Osteoblast (primary cell): Measurements from ENCODE around the gene RTL1. TPM values are rescaled to one million over a fixed set of nuclear protein-coding genes. Genes with fewer than 3 reads are reported as not detected.

Source experiments
- DNase-seq: peaks from one replicate; pipeline ENCODE4 v3.0.0; 2011; ENCODE audit warnings: low spot score, mixed read lengths; ENCODE audit not compliant: insufficient read length; ENCODE audit errors: missing footprints
- H2AFZ ChIP-seq: 2 replicates; pipeline ENCODE4 v1.6.0; 2011; ENCODE audit warnings: mild to moderate bottlenecking, low read length
- H3K27ac ChIP-seq: 2 replicates; pipeline ENCODE4 v1.5.1; 2011; ENCODE audit warnings: mild to moderate bottlenecking, low read depth, low read length, moderate library complexity
- H3K27me3 ChIP-seq: 2 replicates; pipeline ENCODE4 v1.6.0; 2012; ENCODE audit warnings: mild to moderate bottlenecking, control low read depth, inconsistent platforms, low read length, moderate library complexity; ENCODE audit not compliant: insufficient read depth
- H3K36me3 ChIP-seq: 2 replicates; pipeline ENCODE4 v1.5.1; 2011; ENCODE audit warnings: mild to moderate bottlenecking, low read length, control low read depth, moderate library complexity; ENCODE audit not compliant: insufficient read depth
- H3K4me1 ChIP-seq: 2 replicates; pipeline ENCODE4 v1.5.1; 2011; ENCODE audit warnings: mild to moderate bottlenecking, low read length, control low read depth, moderate library complexity; ENCODE audit not compliant: insufficient read depth
- H3K4me2 ChIP-seq: 2 replicates; pipeline ENCODE4 v1.6.0; 2011; ENCODE audit warnings: mild to moderate bottlenecking, low read length; ENCODE audit not compliant: insufficient read depth
- H3K4me3 ChIP-seq: fragments of 200-600 bp; sonication (generic); 3 replicates; pipeline ENCODE4 v1.5.1; 2012; ENCODE audit warnings: mild to moderate bottlenecking, low read length, inconsistent platforms; ENCODE audit not compliant: insufficient read depth
- H3K79me2 ChIP-seq: 2 replicates; pipeline ENCODE4 v1.6.0; 2012; ENCODE audit warnings: mild to moderate bottlenecking, low read length, control low read depth, inconsistent platforms; ENCODE audit not compliant: insufficient read depth
- H3K9me3 ChIP-seq: 2 replicates; pipeline ENCODE4 v1.5.1; 2011; ENCODE audit warnings: low read depth, low read length, control low read depth
- H4K20me1 ChIP-seq: 2 replicates; pipeline ENCODE4 v1.6.0; 2012; ENCODE audit warnings: mild to moderate bottlenecking, low read length, control low read depth; ENCODE audit not compliant: insufficient read depth
- CTCF ChIP-seq: IDR thresholded peaks from 2 replicates; pipeline ENCODE4 v1.5.1; 2011; ENCODE audit warnings: mild to moderate bottlenecking, low read depth, low read length, moderate library complexity; ENCODE audit errors: extremely low read depth
- total RNA-seq: library from RNA; depleted of rRNA; stranded (reverse); fragments of >200 nt; gene quantifications from 2 replicates; pipeline ENCODE4 v1.2.3, GENCODE V29; 2012

The RTL1 gene
- total RNA-seq, 1 donor: not detected

GRCh38 chr14:100881211-100882025 lies 22.1 kb downstream of the RTL1 start:
- H3K27me3 ChIP-seq: no peaks in the 10 kb centered on the region
- no peak for DNase-seq
- peaks cover 38% of the 10 kb centered on the region for H4K20me1 ChIP-seq
- no peak overlapping the region for H3K4me2 ChIP-seq
- no peaks in the 10 kb centered on the region for H3K4me1 ChIP-seq
- no peak overlapping the region for H2AFZ ChIP-seq
- no peak overlapping the region for H3K4me3 ChIP-seq
- H3K36me3 ChIP-seq: peaks cover 40% of the 10 kb centered on the region
- no peak for TF ChIP-seq CTCF
- H3K27ac ChIP-seq: no peak overlapping the region
- peaks cover 92% of the 10 kb centered on the region for H3K79me2 ChIP-seq
- peaks cover 3% of the 10 kb centered on the region for H3K9me3 ChIP-seq

- Histone ChIP-seq H3K27me3 (no peaks in the 10 kb centered on the region), H3K79me2 (peaks cover 95% of the 10 kb centered on the region), H3K4me2 (no peak overlapping the region), H3K4me1 (no peaks in the 10 kb centered on the region), H3K4me3 (no peak overlapping the region), H3K9me3 (peaks cover 3% of the 10 kb centered on the region), H3K36me3 (peaks cover 40% of the 10 kb centered on the region), H2AFZ (no peak overlapping the region), H4K20me1 (peaks cover 43% of the 10 kb centered on the region), H3K27ac (no peak overlapping the region)
- no peak for TF ChIP-seq CTCF
- DNase-seq: no peak
Measured at GRCh38 chr14:100880271-100881101, 23.0 kb downstream of the RTL1 start.

- peaks cover 3% of the 10 kb centered on the region for H3K9me3 ChIP-seq
- no peak for TF ChIP-seq CTCF
- peaks cover 47% of the 10 kb centered on the region for H4K20me1 ChIP-seq
- no peak overlapping the region for H2AFZ ChIP-seq
- no peak overlapping the region for H3K4me3 ChIP-seq
- no peak overlapping the region for H3K27ac ChIP-seq
- H3K4me2 ChIP-seq: no peak overlapping the region
- peaks cover 36% of the 10 kb centered on the region for H3K36me3 ChIP-seq
- H3K4me1 ChIP-seq: no peaks in the 10 kb centered on the region
- H3K79me2 ChIP-seq: peaks cover 96% of the 10 kb centered on the region
- no peak for DNase-seq
- H3K27me3 ChIP-seq: no peaks in the 10 kb centered on the region
Measured at GRCh38 chr14:100879782-100880181, 23.7 kb downstream of the RTL1 start.

GRCh38 chr14:100879194-100879593 lies 24.3 kb downstream of the RTL1 start:
- no peak overlapping the region for H2AFZ ChIP-seq
- H3K27me3 ChIP-seq: no peaks in the 10 kb centered on the region
- no peak overlapping the region for H3K4me3 ChIP-seq
- peaks cover 3% of the 10 kb centered on the region for H3K9me3 ChIP-seq
- peaks cover 30% of the 10 kb centered on the region for H3K36me3 ChIP-seq
- H3K27ac ChIP-seq: no peak overlapping the region
- no peak for TF ChIP-seq CTCF
- peaks cover 96% of the 10 kb centered on the region for H3K79me2 ChIP-seq
- H3K4me2 ChIP-seq: no peak overlapping the region
- no peaks in the 10 kb centered on the region for H3K4me1 ChIP-seq
- DNase-seq: no peak
- peaks cover 48% of the 10 kb centered on the region for H4K20me1 ChIP-seq
